NCI-H1048 (cell line): ENCODE measurements around the gene KRT72.

ENCODE experiments used
- DNase-seq: peaks from one replicate; lab custom pipeline; 2025; lab: John Stamatoyannopoulos, UW

KRT72 gene

DNA sequence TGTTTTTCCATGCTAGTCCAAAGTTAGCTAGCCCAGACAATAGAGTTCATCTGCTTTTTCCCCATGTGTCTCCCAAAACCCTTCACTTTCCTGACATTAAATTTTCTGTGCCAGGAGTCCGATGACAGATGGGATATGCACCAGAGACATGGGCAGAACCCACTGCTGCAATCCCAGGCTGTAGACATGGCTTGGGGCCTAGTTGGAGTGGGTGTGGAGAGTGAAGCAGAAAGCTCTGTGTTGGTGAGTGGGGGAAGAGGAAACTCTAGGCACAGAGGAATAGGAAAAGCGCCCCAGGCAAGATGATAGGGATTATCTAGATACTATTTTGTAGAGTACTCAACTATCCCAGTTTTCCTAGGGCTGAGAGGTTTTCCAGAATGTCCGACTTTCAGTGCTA, 22.8 kb downstream of the KRT72 start:
- DNase-seq, result no peak

DNA sequence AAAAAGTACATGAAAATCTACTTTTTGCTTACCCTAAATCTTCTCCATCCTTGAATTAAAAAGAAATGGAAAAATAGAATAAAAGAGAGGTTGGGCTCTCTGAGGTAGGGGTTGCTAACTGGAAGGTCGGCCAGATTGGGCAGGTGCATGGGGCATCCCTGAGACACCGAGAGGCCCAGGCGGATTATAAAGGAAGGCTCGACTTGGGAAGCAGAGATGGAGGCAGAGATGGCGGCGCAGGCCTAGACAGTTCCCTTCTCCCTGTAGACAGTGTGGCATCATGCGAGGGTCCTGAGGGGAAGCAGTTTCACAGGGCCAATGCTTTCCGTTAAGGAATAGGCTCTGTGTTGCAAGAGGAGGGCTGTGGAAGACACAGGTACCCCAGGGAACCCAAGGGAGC, 23.9 kb downstream of the KRT72 start:
- DNase-seq, result no peak

- DNase-seq, result no peak
Measured at GRCh38 chr12:52575948-52576347, 25.3 kb downstream of the KRT72 start.

DNA sequence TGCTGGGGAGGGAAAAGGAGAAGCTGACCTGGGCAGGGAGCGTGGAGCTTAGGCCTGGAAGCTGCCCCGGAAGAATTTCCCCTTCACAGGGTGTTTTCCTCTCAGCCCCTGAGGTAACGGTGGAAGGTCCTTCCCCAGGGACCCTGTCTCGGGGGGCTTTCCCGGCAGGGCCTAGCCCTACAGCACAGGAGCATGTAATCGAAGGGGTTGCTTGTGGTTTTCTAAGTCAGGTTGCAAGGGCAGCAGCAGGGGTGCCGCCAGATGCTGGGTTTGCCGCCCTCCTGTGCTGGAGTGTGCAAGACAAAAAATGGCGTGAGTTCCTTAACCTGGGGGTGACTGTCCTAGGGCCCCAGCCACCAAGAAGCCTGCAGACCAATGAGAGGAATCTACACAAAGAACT, 26.0 kb downstream of the KRT72 start:
- DNase-seq, result no peak

- DNase-seq, result no peak
Measured at GRCh38 chr12:52573743-52574142, 27.5 kb downstream of the KRT72 start, which contains the start of gene KRT74. Gene KRT74, minus strand, starts transcription at chr12:52573843. Its CDS starts 66 bp downstream, at chr12:52573777.

DNA sequence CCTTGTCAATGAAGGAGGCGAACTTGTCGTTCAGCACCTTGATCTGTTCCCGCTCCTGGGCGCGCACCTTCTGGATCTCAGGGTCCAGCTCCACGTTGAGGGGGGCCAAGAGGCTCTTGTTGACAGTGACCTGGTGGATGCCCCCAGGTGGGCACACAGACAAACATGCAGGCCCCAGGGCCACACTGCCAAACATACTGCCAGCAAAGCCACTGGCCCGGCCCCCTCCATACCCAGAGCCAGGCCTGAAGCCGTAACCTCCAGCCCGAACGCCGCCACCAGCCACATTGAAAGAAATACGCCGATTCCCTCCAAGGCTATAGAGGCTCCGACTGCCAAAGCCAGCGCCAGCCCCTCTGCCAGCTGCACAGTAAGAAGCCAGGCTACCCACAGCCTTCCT, 28.0 kb downstream of the KRT72 start:
- no peak for DNase-seq

- no peak for DNase-seq
Measured at GRCh38 chr12:52570511-52570910, 30.8 kb downstream of the KRT72 start.

- DNase-seq, result no peak
Measured at GRCh38 chr12:52568111-52568510, 33.2 kb downstream of the KRT72 start.

DNA sequence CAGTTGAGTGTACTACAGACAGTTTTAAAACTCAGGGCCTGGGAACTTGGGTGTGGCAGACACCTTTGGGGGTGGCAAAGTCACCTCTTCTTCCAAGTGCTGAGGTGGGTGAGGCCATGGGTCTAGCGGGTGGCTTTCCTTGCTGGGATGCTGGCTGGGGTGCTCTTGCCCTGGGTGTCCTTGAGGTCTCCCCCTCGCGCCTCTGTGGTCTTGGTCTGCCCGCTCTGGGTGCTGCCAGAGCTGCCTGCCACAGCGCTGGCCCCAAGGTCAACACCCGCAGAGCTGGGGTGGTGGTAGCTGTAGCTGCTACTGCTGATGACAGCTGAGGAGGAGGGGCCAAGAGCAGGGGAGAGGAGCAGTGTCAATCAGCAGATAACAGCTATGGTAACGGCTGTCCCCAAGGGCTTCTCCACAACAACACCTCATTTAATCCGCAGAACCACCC, 34.4 kb downstream of the KRT72 start:
- DNase-seq, result no peak

GRCh38 chr12:52564582-52564981, 36.7 kb downstream of the KRT72 start:
- DNase-seq, result no peak

DNA sequence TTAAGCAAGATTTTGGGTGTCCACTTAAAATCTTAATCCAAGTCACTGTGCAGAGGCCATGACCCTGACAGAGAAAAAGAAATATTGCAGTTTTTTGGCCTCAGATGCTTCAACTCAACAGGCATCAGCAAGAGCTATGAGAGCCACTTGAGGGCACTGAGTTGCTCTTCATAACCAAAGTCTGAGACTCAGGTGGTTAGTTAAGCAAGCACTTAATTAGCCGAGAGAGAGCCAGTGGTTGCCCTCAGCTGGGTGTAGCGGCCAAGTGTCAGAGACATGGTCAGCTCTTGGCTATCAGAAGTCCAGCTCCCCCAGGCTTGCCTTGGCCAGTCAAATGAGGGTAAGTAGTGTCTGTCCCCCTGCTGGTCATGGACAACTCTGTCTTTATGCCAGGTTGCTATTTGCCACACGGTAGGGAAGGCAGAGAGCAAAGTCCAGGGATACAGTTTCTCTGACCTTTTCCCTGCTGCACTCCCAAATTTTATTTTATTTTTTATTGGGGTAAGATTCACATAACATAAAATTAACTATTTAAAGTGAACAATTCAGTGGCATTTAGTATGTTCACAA, 39.3 kb downstream of the KRT72 start:
- DNase-seq, result no peak

GRCh38 chr12:52559979-52560378, 41.3 kb downstream of the KRT72 start:
- DNase-seq, result no peak

DNA sequence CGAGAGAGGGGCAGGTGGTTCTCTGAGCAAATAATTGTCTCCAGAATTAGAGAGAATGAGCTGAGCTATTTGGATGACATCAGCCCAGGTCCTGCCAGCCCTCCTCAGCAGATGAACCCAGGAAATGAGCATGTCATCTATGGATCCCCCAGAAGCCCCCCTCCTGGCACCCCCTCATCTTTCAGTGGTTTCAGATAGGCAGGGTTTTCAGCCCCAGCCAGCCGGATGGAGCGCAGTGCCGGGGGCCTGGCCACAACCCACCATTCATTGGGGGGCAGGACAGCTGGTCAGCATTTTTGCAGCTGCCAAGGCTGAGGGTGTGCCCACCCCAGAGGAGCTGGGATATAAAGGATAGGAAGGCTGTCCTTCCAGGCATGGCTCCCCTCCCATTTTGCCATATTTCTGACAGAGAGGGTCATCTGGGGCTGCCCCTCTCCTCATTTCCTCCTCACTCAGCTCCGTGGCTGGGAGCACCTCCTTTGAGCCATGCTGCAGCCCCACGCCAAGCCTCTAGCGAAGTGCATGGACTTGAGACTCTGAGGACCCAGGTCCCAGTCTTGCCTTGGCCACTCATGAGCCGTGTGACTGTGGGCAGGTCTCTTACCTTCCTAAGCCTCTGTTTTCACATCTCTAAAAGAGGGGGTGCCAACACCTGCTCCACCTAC, 42.4 kb downstream of the KRT72 start:
- no peak for DNase-seq

- DNase-seq, result no peak
Measured at GRCh38 chr12:52557476-52557875, 43.8 kb downstream of the KRT72 start.

DNA sequence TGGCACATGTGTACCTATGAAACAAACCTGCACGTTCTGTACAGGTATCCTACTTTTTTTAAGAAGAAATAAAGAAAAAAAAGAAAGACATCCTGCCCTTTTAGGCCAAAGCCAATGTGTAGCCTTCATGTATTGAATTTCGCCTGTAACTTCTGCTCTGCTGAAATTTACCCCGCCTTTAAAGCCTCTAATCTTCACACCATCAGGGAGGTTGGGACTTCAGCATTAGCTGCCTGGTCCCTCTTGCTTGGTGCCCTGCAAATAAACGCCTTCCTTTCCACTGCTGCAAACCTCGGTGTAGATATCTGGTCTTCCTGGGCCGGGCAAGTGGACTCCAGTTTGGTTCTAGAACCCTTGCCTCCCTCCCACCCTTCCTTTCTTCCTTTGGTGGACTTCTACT, 45.7 kb downstream of the KRT72 start:
- no peak for DNase-seq

DNA sequence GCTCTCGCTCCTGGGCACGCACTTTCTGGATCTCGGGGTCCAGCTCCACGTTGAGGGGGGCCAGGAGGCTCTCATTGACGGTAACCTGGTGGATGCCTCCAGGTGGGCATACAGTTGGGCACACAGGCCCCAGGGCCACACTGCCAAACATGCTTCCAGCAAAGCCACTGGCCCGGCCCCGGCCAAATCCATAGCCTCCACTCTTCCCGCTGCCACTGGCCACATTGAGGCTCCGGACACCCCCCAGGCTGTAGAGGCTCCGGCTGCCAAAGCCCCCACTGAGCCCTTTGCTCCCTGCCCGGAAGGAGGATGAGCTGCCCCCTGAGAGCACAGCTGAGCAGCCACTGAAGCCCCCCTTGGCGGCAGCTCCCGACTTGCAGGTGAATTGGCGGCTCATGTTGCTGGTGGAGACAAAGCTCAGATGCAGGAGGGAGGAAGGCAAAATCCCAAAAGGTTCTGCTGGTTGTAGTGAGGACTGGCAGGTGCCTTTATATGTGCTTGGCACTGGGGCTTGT, 48.5 kb downstream of the KRT72 start, which contains the start of gene KRT71:
Gene KRT71 (minus strand): TSS at position 465 of the 515 bp plus-strand sequence. CDS start 68 bp downstream, at position 397.
- DNase-seq, result no peak

GRCh38 chr12:52552055-52552454, 49.2 kb downstream of the KRT72 start:
- no peak for DNase-seq

GRCh38 chr12:52551216-52551865, 49.9 kb downstream of the KRT72 start:
- no peak for DNase-seq

DNA sequence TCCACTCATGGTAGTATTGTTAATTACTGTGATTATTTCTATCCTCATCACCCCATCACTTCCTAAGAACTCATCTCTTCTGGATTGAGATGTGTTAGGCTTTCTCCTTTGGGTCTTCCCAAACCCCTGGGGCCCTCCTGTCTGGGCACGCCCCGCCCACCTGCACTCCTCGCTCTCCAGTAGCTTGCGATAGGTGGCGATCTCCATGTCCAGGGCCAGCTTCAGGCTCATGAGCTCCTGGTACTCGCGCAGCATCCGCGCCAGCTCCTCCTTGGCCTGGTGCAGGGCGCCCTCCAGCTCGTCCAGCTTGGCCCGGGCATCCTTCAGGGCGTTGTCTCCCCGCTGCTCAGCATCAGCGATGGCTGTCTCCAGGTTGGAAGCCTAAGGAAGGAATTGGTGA, 55.1 kb downstream of the KRT72 start:
- no peak for DNase-seq

- no peak for DNase-seq
Measured at GRCh38 chr12:52543985-52544883, 57.0 kb downstream of the KRT72 start.

DNA sequence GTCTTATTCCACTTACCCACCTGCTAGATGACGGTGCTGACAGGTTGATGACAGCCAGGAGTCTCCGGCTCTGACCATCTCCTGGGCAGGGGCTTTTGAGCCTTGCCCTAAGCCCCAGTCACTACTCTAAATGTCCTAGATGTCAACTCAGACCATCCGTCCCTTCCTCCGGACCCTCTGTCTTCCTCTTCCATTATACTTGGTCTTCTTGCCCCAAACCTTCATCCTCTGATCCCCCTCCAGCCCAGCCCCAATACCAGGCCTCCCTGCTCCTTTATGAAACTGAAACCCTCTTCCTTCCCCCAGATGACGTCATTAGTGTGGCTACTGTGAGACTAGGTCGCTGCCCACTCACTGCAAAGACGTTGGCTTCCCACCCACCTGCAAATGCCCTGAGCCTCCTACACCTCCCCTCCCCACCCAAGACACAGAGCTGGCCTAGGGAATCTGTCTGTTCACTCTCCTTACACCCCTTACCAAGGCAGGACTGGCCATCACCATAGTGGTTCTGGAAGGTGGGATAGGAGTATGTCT, 58.4 kb downstream of the KRT72 start:
- DNase-seq, result no peak

DNA sequence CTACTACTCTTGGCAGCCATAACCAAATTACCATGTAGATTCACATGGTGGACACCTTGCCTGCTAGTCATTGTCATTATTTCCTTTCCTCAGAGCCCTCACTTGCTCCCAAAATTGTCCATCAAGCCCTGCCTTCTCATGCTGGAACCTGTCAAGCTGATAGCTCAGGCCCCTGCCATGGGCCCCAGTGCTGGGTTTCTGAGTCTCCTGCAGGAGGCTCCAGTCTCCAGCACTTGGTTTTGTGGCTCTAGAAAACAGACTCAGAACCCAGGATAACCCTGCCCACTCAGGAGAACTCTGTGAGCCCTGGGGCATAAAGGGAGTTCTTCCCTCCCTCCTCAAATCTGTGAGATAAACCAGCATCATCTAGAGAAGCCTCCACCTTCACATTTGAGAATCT, 59.1 kb downstream of the KRT72 start:
- DNase-seq, result no peak
